PC-3 (cell line): ENCODE data around the gene TMEM178B. TPM values are rescaled to one million over a fixed set of nuclear protein-coding genes. Genes with fewer than 3 reads are reported as not detected.

Experiments used
- ATAC-seq: fragments of 200-7000 bp; cut with Tn5 transposase; 2 replicates; pipeline ENCODE4 v1.9.1; 2020; ENCODE audit warnings: mild to moderate bottlenecking, moderate library complexity
- BruUV-seq: library from RNA; stranded (reverse); fragments of 400-500 nt; replicated peaks from 2 replicates; lab custom pipeline; 2021; lab: Mats Ljungman, UMichigan
- CTCF ChIA-PET: fragments of 300-600 bp; sonication (Branson Sonifier 250); formaldehyde crosslinking; loops from one replicate; lab custom pipeline; 2022; ENCODE audit warnings: antibody characterized with exemption; lab: Charles Lee
- POLR2A ChIA-PET: fragments of 300-600 bp; sonication (Branson Sonifier 250); formaldehyde crosslinking; loops from one replicate; lab custom pipeline; 2022; ENCODE audit warnings: antibody characterized with exemption; ENCODE audit not compliant: unreplicated experiment; lab: Charles Lee
- DNase-seq: peaks from one replicate; pipeline ENCODE4 v3.0.0-alpha.2; 2015
- H2AFZ ChIP-seq: fragments of 300-600 bp; sonication (generic); 2 replicates; pipeline ENCODE4 v1.6.0; 2016; ENCODE audit warnings: antibody characterized with exemption, low read length
- H3F3A ChIP-seq: fragments of 300-600 bp; sonication (generic); one replicate; pipeline ENCODE4 v1.6.0; 2017; ENCODE audit warnings: antibody characterized with exemption, low read length, control low read depth, mild to moderate bottlenecking; ENCODE audit not compliant: unreplicated experiment
- H3K27ac ChIP-seq: fragments of 300-600 bp; sonication (generic); 2 replicates; pipeline ENCODE4 v1.5.1; 2016; ENCODE audit warnings: mild to moderate bottlenecking, low read length
- H3K27me3 ChIP-seq: fragments of 300-600 bp; sonication (generic); 2 replicates; pipeline ENCODE4 v1.6.1; 2016; ENCODE audit warnings: low read length, mixed read lengths
- H3K36me3 ChIP-seq: fragments of 300-600 bp; sonication (generic); 2 replicates; pipeline ENCODE4 v1.6.1; 2016; ENCODE audit warnings: low read depth, mixed run types, low read length, mixed read lengths
- H3K4me1 ChIP-seq: fragments of 300-600 bp; sonication (generic); 2 replicates; pipeline ENCODE4 v1.5.1; 2016; ENCODE audit warnings: low read length; ENCODE audit not compliant: insufficient read depth
- H3K4me2 ChIP-seq: fragments of 300-600 bp; sonication (generic); 2 replicates; pipeline ENCODE4 v1.6.0; 2016; ENCODE audit warnings: low read length
- H3K4me3 ChIP-seq: fragments of 300-600 bp; sonication (generic); 2 replicates; pipeline ENCODE4 v1.5.1; 2016; ENCODE audit warnings: mild to moderate bottlenecking, low read length, mixed read lengths
- H3K79me2 ChIP-seq: fragments of 300-600 bp; sonication (generic); 2 replicates; pipeline ENCODE4 v1.6.1; 2017; ENCODE audit warnings: low read length, mixed read lengths
- H3K9ac ChIP-seq: fragments of 300-600 bp; sonication (generic); 2 replicates; pipeline ENCODE4 v1.6.0; 2016; ENCODE audit warnings: mild to moderate bottlenecking, low read length
- H3K9me2 ChIP-seq: fragments of 300-600 bp; sonication (generic); replicated peaks from 2 replicates; pipeline ENCODE4 v1.6.1; 2016; ENCODE audit warnings: mixed run types, low read length, mixed read lengths
- H3K9me3 ChIP-seq: fragments of 300-600 bp; sonication (generic); 2 replicates; pipeline ENCODE4 v1.6.1; 2016; ENCODE audit warnings: low read length, mixed read lengths
- H4K20me1 ChIP-seq: fragments of 300-600 bp; sonication (generic); 2 replicates; pipeline ENCODE4 v1.6.1; 2016; ENCODE audit warnings: low read length, mixed read lengths
- EZH2 ChIP-seq: fragments of 300-600 bp; sonication (generic); IDR thresholded peaks from one replicate; pipeline ENCODE4 v1.6.1; 2017; ENCODE audit warnings: antibody characterized with exemption, mild to moderate bottlenecking, low read length; ENCODE audit not compliant: unreplicated experiment
- EZH2phosphoT487 ChIP-seq: fragments of 300-600 bp; sonication (generic); IDR thresholded peaks from 2 replicates; pipeline ENCODE4 v1.6.1; 2018; ENCODE audit warnings: mild to moderate bottlenecking, antibody characterized with exemption, low read length, borderline replicate concordance
- intact Hi-C: fragments of 100-400 bp; cut with micrococcal nuclease; formaldehyde crosslinking; loops from 2 replicates; pipeline ENCODE4 v1.9.0; 2023
- total RNA-seq: library from RNA; depleted of rRNA; stranded (reverse); fragments of >200 nt; gene quantifications from 2 replicates; pipeline ENCODE4 v1.2.3, GENCODE V29; 2014
- TF ChIP-seq, protein P1 (sequence below): fragments of 300-600 bp; sonication (generic); conservative IDR thresholded peaks from 2 replicates; pipeline ENCODE4 v1.5.1; 2017; ENCODE audit warnings: antibody characterized with exemption, low read depth, mild to moderate bottlenecking, low read length

The TMEM178B gene
- total RNA-seq, 1 experiment from 2014 or later: 0.29 TPM

DNA sequence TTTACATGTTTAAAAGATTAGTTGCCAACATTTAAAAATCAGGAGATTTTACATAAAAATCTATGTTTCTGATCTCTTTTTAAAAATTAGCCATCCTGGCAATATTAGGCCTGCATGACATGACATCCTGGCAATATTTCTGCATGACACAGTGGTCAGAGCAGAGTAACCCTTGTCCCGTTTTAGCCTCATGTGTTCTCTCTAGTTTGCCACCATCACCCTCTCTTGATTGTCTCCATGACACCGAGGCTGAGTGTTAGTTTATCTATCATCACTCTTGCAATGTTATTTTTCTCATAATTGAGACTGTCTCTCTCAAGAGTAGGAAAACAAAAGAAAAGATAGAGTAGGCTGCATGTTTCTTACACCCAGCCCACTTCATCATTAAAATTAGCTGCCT, 287.6 kb downstream of the TMEM178B start:
- DNase-seq: no peak
- Histone ChIP-seq H3K4me3 (no peak overlapping the region), H3K27ac (no peak overlapping the region), H3K9me2 (no peaks in the 10 kb centered on the region), H3F3A (no peaks in the 10 kb centered on the region), H4K20me1 (no peaks in the 10 kb centered on the region), H3K9me3 (no peaks in the 10 kb centered on the region), H3K27me3 (no peaks in the 10 kb centered on the region), H3K36me3 (no peaks in the 10 kb centered on the region), H3K79me2 (no peaks in the 10 kb centered on the region), H2AFZ (no peak overlapping the region), H3K4me1 (peaks cover 11% of the 10 kb centered on the region; the same call in 1 of the 2 replicates), H3K9ac (no peak overlapping the region), H3K4me2 (no peak overlapping the region)
- ChIA-PET POLR2A (no interaction called here), CTCF (no interaction called here)
- intact Hi-C loops: no loop called here
- BruUV-seq: no TSS peak
- no peak for TF ChIP-seq EZH2
- TF ChIP-seq, protein P1, sequence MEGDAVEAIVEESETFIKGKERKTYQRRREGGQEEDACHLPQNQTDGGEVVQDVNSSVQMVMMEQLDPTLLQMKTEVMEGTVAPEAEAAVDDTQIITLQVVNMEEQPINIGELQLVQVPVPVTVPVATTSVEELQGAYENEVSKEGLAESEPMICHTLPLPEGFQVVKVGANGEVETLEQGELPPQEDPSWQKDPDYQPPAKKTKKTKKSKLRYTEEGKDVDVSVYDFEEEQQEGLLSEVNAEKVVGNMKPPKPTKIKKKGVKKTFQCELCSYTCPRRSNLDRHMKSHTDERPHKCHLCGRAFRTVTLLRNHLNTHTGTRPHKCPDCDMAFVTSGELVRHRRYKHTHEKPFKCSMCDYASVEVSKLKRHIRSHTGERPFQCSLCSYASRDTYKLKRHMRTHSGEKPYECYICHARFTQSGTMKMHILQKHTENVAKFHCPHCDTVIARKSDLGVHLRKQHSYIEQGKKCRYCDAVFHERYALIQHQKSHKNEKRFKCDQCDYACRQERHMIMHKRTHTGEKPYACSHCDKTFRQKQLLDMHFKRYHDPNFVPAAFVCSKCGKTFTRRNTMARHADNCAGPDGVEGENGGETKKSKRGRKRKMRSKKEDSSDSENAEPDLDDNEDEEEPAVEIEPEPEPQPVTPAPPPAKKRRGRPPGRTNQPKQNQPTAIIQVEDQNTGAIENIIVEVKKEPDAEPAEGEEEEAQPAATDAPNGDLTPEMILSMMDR: no peak
- TF ChIP-seq EZH2phosphoT487: no peak
- ATAC-seq: no peak

GRCh38 chr7:141361960-141362359, 288.1 kb downstream of the TMEM178B start:
- BruUV-seq: no TSS peak

More at GRCh38 chr7:141361960-141362359, 288.1 kb downstream of the TMEM178B start:
- ATAC-seq: no peak
- intact Hi-C loops: no loop called here
- ChIA-PET POLR2A (no interaction called here), CTCF (no interaction called here)
- no peak overlapping the region for H3K4me3 ChIP-seq
- no peaks in the 10 kb centered on the region for H3K9me3 ChIP-seq
- no peaks in the 10 kb centered on the region for H3K9me2 ChIP-seq
- H3K9ac ChIP-seq: no peak overlapping the region
- H2AFZ ChIP-seq: no peak overlapping the region
- no peak overlapping the region for H3K27ac ChIP-seq
- no peak for DNase-seq
- H3K27me3 ChIP-seq: no peaks in the 10 kb centered on the region
- no peaks in the 10 kb centered on the region for H4K20me1 ChIP-seq
- no peaks in the 10 kb centered on the region for H3K36me3 ChIP-seq
- H3K79me2 ChIP-seq: no peaks in the 10 kb centered on the region
- no peaks in the 10 kb centered on the region for H3F3A ChIP-seq
- no peak overlapping the region for H3K4me2 ChIP-seq
- TF ChIP-seq, protein P1: no peak
- TF ChIP-seq EZH2: no peak
- no peak for TF ChIP-seq EZH2phosphoT487
- peaks cover 11% of the 10 kb centered on the region; the same call in 1 of the 2 replicates for H3K4me1 ChIP-seq
